Measurements from ENCODE around the gene LARGE1. TPM values are rescaled to one million over a fixed set of nuclear protein-coding genes. Genes with fewer than 3 reads are reported as not detected.

LARGE1 gene
- polyA plus RNA-seq, 1 experiment: 8.5 TPM

DNA sequence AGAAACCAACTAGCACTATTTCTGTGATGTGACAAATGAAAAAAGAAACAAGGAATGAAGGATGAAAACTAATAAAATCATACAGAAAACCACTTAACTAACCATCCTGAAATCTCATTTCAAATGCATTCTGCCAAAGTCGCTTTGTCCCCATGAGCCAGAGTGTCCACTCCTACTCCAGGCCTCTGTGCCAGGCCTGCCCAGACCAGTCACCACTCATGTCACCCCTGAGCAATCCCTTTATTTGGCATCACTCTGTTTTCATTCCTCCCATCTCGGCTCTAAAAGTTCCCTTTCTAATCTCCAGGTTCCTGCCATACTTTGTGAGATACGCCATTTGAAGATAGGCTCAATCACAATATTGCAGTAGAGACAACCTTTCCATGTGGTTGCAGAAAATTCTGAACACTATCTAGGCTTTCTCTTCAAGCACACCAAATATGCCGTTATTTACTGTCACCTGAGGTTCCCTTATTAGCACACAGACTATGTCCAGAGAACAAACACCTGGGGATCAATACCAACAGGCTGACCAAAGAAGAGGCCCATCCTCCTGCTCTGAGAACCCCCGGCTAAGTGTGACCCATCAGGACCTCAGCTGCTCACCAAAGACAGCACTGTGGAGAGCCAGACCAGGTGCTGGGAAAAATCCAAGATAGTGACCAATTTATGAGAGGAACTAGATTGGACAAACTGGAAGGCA lies 202.4 kb downstream of the LARGE1 start:
- ChIA-PET CTCF (no interaction called here), POLR2A (no interaction called here)
- no peak overlapping the region for H3K4me3 ChIP-seq (ENCODE audit: low read depth, low read length)

DNA sequence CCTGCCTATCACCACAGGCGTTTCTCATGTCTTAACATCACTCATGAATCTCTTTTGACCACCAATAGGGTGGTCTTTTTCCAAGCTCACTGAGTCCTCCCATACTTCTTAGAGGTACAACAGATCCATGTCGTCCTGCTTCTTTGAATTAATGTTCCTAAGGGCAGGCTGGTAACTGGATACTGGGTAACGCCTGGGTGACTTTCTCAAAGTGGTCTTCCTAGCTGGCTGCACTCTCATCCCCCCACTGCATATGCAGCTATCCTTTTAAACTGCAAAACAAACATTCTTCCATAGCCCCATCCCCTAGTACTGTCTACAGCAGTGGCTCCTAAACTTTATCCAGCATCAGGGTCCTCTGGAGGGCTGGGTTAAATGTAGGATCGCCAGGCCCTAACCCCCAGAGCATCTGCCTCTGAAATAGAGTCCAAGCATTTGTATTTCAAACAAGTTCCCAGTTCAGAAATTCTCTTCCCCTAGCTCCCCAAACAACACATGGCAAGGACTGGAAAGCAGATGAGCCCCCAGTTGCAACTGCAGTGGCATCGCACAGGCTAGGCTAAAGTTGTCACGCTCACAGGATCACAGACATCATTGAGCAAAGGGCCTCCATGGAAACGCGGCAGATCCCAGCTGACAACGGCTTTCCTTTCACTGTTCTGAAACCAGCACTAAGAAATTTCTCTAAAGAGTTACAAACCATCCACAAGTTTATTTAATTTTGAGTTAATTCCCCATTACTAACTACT lies 204.9 kb downstream of the LARGE1 start:
- no peak for DNase-seq (ENCODE audit: low read depth)
- ChIA-PET POLR2A (no interaction called here), CTCF (no interaction called here)
- TF ChIP-seq, protein P1, sequence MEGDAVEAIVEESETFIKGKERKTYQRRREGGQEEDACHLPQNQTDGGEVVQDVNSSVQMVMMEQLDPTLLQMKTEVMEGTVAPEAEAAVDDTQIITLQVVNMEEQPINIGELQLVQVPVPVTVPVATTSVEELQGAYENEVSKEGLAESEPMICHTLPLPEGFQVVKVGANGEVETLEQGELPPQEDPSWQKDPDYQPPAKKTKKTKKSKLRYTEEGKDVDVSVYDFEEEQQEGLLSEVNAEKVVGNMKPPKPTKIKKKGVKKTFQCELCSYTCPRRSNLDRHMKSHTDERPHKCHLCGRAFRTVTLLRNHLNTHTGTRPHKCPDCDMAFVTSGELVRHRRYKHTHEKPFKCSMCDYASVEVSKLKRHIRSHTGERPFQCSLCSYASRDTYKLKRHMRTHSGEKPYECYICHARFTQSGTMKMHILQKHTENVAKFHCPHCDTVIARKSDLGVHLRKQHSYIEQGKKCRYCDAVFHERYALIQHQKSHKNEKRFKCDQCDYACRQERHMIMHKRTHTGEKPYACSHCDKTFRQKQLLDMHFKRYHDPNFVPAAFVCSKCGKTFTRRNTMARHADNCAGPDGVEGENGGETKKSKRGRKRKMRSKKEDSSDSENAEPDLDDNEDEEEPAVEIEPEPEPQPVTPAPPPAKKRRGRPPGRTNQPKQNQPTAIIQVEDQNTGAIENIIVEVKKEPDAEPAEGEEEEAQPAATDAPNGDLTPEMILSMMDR (IDR thresholded peaks at IDR 0.05; ENCODE audit: insufficient read depth, low read depth, low read length): no peak
- Histone ChIP-seq H3K27me3 (ENCODE audit: control insufficient read depth, insufficient read depth, low read length) (no peaks in the 10 kb centered on the region), H3K36me3 (ENCODE audit: control insufficient read depth, insufficient read depth, low read length) (no peaks in the 10 kb centered on the region), H3K4me3 (ENCODE audit: low read depth, low read length) (no peak overlapping the region)

More for the DNA sequence above, 202.4 kb downstream of the LARGE1 start:
- TF ChIP-seq, protein P1 (IDR thresholded peaks at IDR 0.05; ENCODE audit: insufficient read depth, low read depth, low read length): no peak
- no peak for DNase-seq (ENCODE audit: low read depth)
- Histone ChIP-seq H3K27me3 (ENCODE audit: control insufficient read depth, insufficient read depth, low read length) (no peaks in the 10 kb centered on the region), H3K36me3 (ENCODE audit: control insufficient read depth, insufficient read depth, low read length) (no peaks in the 10 kb centered on the region)

DNA sequence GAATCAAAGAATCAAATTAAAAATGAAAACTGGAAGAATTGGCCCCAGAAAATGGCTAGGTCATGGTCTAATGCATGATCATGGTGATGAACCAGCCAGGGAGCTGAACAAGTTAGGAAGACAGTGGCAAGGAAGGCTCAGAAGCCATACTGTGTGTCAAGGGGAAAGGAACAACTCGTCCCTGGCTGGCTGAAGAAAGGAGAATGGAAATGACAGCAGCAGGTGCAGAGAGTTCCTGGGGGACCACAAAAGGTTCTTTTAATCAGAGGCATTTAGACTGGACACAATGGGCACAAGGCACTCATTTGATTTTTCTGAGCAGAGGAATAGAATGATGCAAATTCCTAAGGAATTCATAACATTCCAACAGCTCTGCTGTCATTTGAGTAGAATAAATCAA lies 209.9 kb downstream of the LARGE1 start:
- DNase-seq (ENCODE audit: low read depth): no peak
- H3K27me3 ChIP-seq (ENCODE audit: control insufficient read depth, insufficient read depth, low read length): no peaks in the 10 kb centered on the region
- CTCF ChIA-PET: no interaction called here
- H3K36me3 ChIP-seq (ENCODE audit: control insufficient read depth, insufficient read depth, low read length): no peaks in the 10 kb centered on the region
- POLR2A ChIA-PET: no interaction called here
- no peak overlapping the region for H3K4me3 ChIP-seq (ENCODE audit: low read depth, low read length)
- TF ChIP-seq, protein P1 (IDR thresholded peaks at IDR 0.05; ENCODE audit: insufficient read depth, low read depth, low read length): no peak

GRCh38 chr22:33707581-33707980 lies 212.7 kb downstream of the LARGE1 start:
- Histone ChIP-seq H3K4me3 (ENCODE audit: low read depth, low read length) (no peak overlapping the region), H3K27me3 (ENCODE audit: control insufficient read depth, insufficient read depth, low read length) (no peaks in the 10 kb centered on the region), H3K36me3 (ENCODE audit: control insufficient read depth, insufficient read depth, low read length) (no peaks in the 10 kb centered on the region)
- no peak for DNase-seq (ENCODE audit: low read depth)
- ChIA-PET CTCF (no interaction called here), POLR2A (no interaction called here)
- TF ChIP-seq, protein P1 (IDR thresholded peaks at IDR 0.05; ENCODE audit: insufficient read depth, low read depth, low read length): no peak

GRCh38 chr22:33706100-33706499 lies 214.2 kb downstream of the LARGE1 start:
- no peaks in the 10 kb centered on the region for H3K36me3 ChIP-seq (ENCODE audit: control insufficient read depth, insufficient read depth, low read length)
- ChIA-PET POLR2A (no interaction called here), CTCF (no interaction called here)
- no peaks in the 10 kb centered on the region for H3K27me3 ChIP-seq (ENCODE audit: control insufficient read depth, insufficient read depth, low read length)
- TF ChIP-seq, protein P1 (IDR thresholded peaks at IDR 0.05; ENCODE audit: insufficient read depth, low read depth, low read length): no peak
- H3K4me3 ChIP-seq (ENCODE audit: low read depth, low read length): no peak overlapping the region
- DNase-seq (ENCODE audit: low read depth): no peak

Measured in BJ (cell line).